HCT116 (cell line): ENCODE results near the gene TCP11L2. TPM values are rescaled to one million over a fixed set of nuclear protein-coding genes. Genes with fewer than 3 reads are reported as not detected.

Source experiments
- ATAC-seq: fragments of 200-7000 bp; cut with Tn5 transposase; 2 replicates; pipeline ENCODE4 v1.9.1; 2020; ENCODE audit warnings: mild to moderate bottlenecking, moderate library complexity
- BruUV-seq: library from RNA; stranded (reverse); fragments of 400-500 nt; replicated peaks from 2 replicates; lab custom pipeline; 2021; lab: Mats Ljungman, UMichigan
- CTCF ChIA-PET: fragments of 300-600 bp; sonication (Branson Sonifier 250); formaldehyde crosslinking; loops from one replicate; lab custom pipeline; 2021; ENCODE audit warnings: antibody characterized with exemption; lab: Charles Lee
- POLR2A ChIA-PET: fragments of 300-600, 350-600 bp; sonication (Branson Sonifier 250); formaldehyde crosslinking; loops from one replicate; lab custom pipeline; 2021; ENCODE audit warnings: antibody characterized with exemption; lab: Charles Lee
- RAD21 ChIA-PET, 2 experiments: fragments of 300-600 bp; sonication (Branson Sonifier 250); formaldehyde crosslinking; loops; one replicate each; lab custom pipeline; 2023; ENCODE audit warnings: low total read pairs in 2 of 2; ENCODE audit not compliant: uncharacterized antibody in 2 of 2, unreplicated experiment in 2 of 2, low non-redundant PET in 1 of 2; lab: Charles Lee
- DNase-seq: peaks from one replicate; pipeline ENCODE4 v3.0.0-alpha.2; 2010; ENCODE audit warnings: low read depth, low spot score
- H2AFZ ChIP-seq: fragments of 200-600 bp; shearing (Covaris generic), sonication (generic); 2 replicates; pipeline ENCODE4 v1.6.1; 2017; ENCODE audit warnings: low read depth, mixed run types, mixed read lengths, antibody characterized with exemption, low read length; ENCODE audit not compliant: poor library complexity, severe bottlenecking
- H3K27ac ChIP-seq: 2 replicates; pipeline ENCODE4 v1.5.1; 2012; ENCODE audit warnings: low read depth, low read length
- H3K27me3 ChIP-seq: fragments of 200-600 bp; sonication (generic); 2 replicates; pipeline ENCODE4 v1.6.1; 2016; ENCODE audit warnings: mixed run types, low read length, mixed read lengths; ENCODE audit not compliant: insufficient read depth
- H3K36me3 ChIP-seq, 2 experiments: fragments of 200-500 bp in 1 of 2; fragments of 200-600 bp in 1 of 2; sonication (Bioruptor generic) in 1 of 2; sonication (generic) in 1 of 2; 2 replicates each; pipeline versions ENCODE4 v1.5.1 to v1.6.1; 2014 to 2016; ENCODE audit warnings: low read length in 2 of 2, inconsistent platforms in 1 of 2, mixed read lengths in 1 of 2, mixed run types in 1 of 2; ENCODE audit not compliant: insufficient read depth in 2 of 2, control insufficient read depth in 1 of 2
- H3K4me1 ChIP-seq, 2 experiments: fragments of 200-600 bp in 1 of 2; sonication (generic) in 1 of 2; 2 replicates each; pipeline versions ENCODE4 v1.5.1 to v1.6.1; 2012 to 2017; ENCODE audit warnings: low read length in 2 of 2, inconsistent platforms in 1 of 2, mild to moderate bottlenecking in 1 of 2, mixed read lengths in 1 of 2, mixed run types in 1 of 2, moderate library complexity in 1 of 2; ENCODE audit not compliant: insufficient read depth in 2 of 2, control insufficient read depth in 1 of 2
- H3K4me2 ChIP-seq: fragments of 200-600 bp; sonication (generic); 2 replicates; pipeline ENCODE4 v1.6.1; 2017; ENCODE audit warnings: mixed run types, low read length, mixed read lengths
- H3K4me3 ChIP-seq, 2 experiments: fragments of 200-600 bp in 1 of 2; sonication (generic) in 1 of 2; replicated peaks in 1 of 2; 2 replicates each; pipeline ENCODE4 v1.5.1; 2011 to 2016; ENCODE audit warnings: low read length in 2 of 2, control low read depth in 1 of 2, low read depth in 1 of 2, mild to moderate bottlenecking in 1 of 2, mixed read lengths in 1 of 2, mixed run types in 1 of 2
- H3K79me2 ChIP-seq: fragments of 200-600 bp; sonication (generic); 2 replicates; pipeline ENCODE4 v1.6.1; 2017; ENCODE audit warnings: mild to moderate bottlenecking, mixed run types, low read length, moderate library complexity, mixed read lengths; ENCODE audit not compliant: insufficient read depth
- H3K9ac ChIP-seq: fragments of 200-600 bp; sonication (generic); 2 replicates; pipeline ENCODE4 v1.6.1; 2016; ENCODE audit warnings: low read length, mixed read lengths
- H3K9me2 ChIP-seq: fragments of 200-600 bp; sonication (generic), shearing (Covaris generic); 2 replicates; pipeline ENCODE4 v1.6.1; 2017; ENCODE audit warnings: mixed run types, mild to moderate bottlenecking, moderate library complexity; ENCODE audit not compliant: insufficient read depth
- H3K9me3 ChIP-seq, 2 experiments: fragments of 200-500 bp in 1 of 2; fragments of 200-600 bp in 1 of 2; sonication (Bioruptor generic) in 1 of 2; sonication (generic) in 1 of 2; 2 replicates each; pipeline ENCODE4 v1.6.1; 2014 to 2017; ENCODE audit warnings: low read length in 2 of 2, mixed read lengths in 2 of 2, inconsistent platforms in 1 of 2, low read depth in 1 of 2, mild to moderate bottlenecking in 1 of 2, mixed run types in 1 of 2, moderate library complexity in 1 of 2; ENCODE audit not compliant: control insufficient read depth in 1 of 2, insufficient read depth in 1 of 2
- H4K20me1 ChIP-seq: fragments of 200-600 bp; sonication (generic), shearing (Covaris generic); 2 replicates; pipeline ENCODE4 v1.6.1; 2017; ENCODE audit warnings: mixed run types, mild to moderate bottlenecking, moderate library complexity; ENCODE audit not compliant: insufficient read depth
- ATF3 ChIP-seq: IDR thresholded peaks from 2 replicates; pipeline ENCODE4 v1.6.1; 2012
- CEBPB ChIP-seq: IDR thresholded peaks from 2 replicates; pipeline ENCODE4 v1.6.1; 2012; ENCODE audit warnings: low read depth
- ELF1 ChIP-seq: IDR thresholded peaks from 2 replicates; pipeline ENCODE4 v1.6.1; 2012; ENCODE audit warnings: low read depth, borderline replicate concordance
- RAD21 ChIP-seq: IDR thresholded peaks from 2 replicates; pipeline ENCODE4 v1.6.1; 2012; ENCODE audit warnings: low read depth, mild to moderate bottlenecking
- YY1 ChIP-seq: IDR thresholded peaks from 2 replicates; pipeline ENCODE4 v1.6.1; 2011; ENCODE audit warnings: low read length, low read depth, moderate library complexity, mild to moderate bottlenecking; ENCODE audit not compliant: insufficient replicate concordance; ENCODE audit errors: extremely low read depth
- ZFX ChIP-seq: fragments of 450-650 bp; IDR thresholded peaks from 2 replicates; pipeline ENCODE4 v1.6.1; 2017
- ZNF274 ChIP-seq: fragments of 200-500 bp; sonication (Bioruptor generic); IDR thresholded peaks from 2 replicates; pipeline ENCODE4 v1.6.1; 2014; ENCODE audit warnings: mild to moderate bottlenecking, low read depth, low read length, inconsistent platforms
- intact Hi-C: fragments of 100-400 bp; cut with micrococcal nuclease; formaldehyde crosslinking; loops from 2 replicates; pipeline ENCODE4 v1.10.0; 2022
- total RNA-seq: library from RNA; stranded (reverse); gene quantifications from one replicate; pipeline ENCODE4 v1.2.1, GENCODE V29; 2021; ENCODE audit not compliant: unreplicated experiment

The TCP11L2 gene
- total RNA-seq, 1 experiment from 2014 or later = 14.4 TPM

GRCh38 chr12:106323537-106323936 lies 21.0 kb downstream of the TCP11L2 start:
- Histone ChIP-seq H3K36me3 (no peaks in the 10 kb centered on the region), H4K20me1 (no peaks in the 10 kb centered on the region), H3K4me2 (no peak overlapping the region), H3K9me3 (no peaks in the 10 kb centered on the region), H3K4me3 (no peak overlapping the region), H3K27me3 (no peaks in the 10 kb centered on the region), H2AFZ (no peak overlapping the region), H3K79me2 (no peaks in the 10 kb centered on the region), H3K9me2 (no peaks in the 10 kb centered on the region), H3K9ac (no peak overlapping the region), H3K27ac (no peak overlapping the region), H3K4me1 (no peaks in the 10 kb centered on the region)
- no peak for TF ChIP-seq ATF3
- TF ChIP-seq ZFX = no peak
- TF ChIP-seq ELF1 = no peak
- intact Hi-C loops = no loop called here
- no peak for ATAC-seq
- POLR2A ChIA-PET = no interaction called here
- DNase-seq = no peak
- BruUV-seq = no TSS peak
- RAD21 ChIA-PET = no interaction called here
- CTCF ChIA-PET = no interaction called here

- Histone ChIP-seq H3K9me2 (no peaks in the 10 kb centered on the region), H3K9me3 (no peaks in the 10 kb centered on the region), H3K27me3 (no peaks in the 10 kb centered on the region), H3K4me2 (no peak overlapping the region), H3K79me2 (no peaks in the 10 kb centered on the region), H3K9ac (no peak overlapping the region), H3K4me1 (no peaks in the 10 kb centered on the region), H3K4me3 (no peak overlapping the region), H4K20me1 (no peaks in the 10 kb centered on the region), H3K27ac (no peak overlapping the region), H3K36me3 (no peaks in the 10 kb centered on the region), H2AFZ (no peak overlapping the region)
- ATAC-seq = no peak
- RAD21 ChIA-PET = no interaction called here
- BruUV-seq = no TSS peak
- POLR2A ChIA-PET = no interaction called here
- no peak for TF ChIP-seq CEBPB
- TF ChIP-seq YY1 = no peak
- no peak for TF ChIP-seq ELF1
- no peak for TF ChIP-seq ZNF274
- no peak for TF ChIP-seq RAD21
- CTCF ChIA-PET = no interaction called here
- no peak for DNase-seq
- intact Hi-C loops = no loop called here
These were observed 24.9 kb downstream of the TCP11L2 start for GRCh38 chr12:106327309-106327869.
